ENCODE results near the gene FAM107B. TPM values are rescaled to one million over a fixed set of nuclear protein-coding genes. Genes with fewer than 3 reads are reported as not detected.
A peak's percentile ranks its signal among the peaks of the same experiment; 100 is the strongest.

The FAM107B gene
- total RNA-seq, 1 donor: 30.0 TPM

DNA sequence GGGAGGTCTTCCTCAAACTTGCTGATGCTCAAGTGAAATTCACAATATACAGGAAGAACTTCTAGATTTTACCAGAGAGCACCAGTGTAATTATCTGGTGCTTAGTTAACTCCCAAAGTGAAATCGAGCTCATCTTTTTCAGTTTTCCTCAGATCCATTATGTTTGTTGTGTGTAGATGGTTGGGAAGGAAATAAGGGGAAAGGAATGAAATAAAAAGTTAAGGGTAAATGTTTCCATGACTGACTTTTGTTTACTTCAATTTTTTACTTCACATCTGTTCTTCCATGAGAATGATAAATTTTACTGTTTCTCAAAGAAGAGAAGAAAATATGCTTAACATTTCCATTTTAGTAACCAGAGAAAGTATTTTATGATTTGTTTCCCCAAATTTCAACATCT lies 21.3 kb downstream of the FAM107B start:
- H3K4me2 ChIP-seq (ENCODE audit: insufficient read depth, low read length): no peak overlapping the region
- H3K4me3 ChIP-seq (ENCODE audit: insufficient read depth, low read length): no peak overlapping the region
- no peaks in the 10 kb centered on the region for H3K9me3 ChIP-seq (ENCODE audit: low read depth, low read length)
- H3K79me2 ChIP-seq (ENCODE audit: insufficient read depth, low read length): no peaks in the 10 kb centered on the region
- H3K4me1 ChIP-seq (ENCODE audit: insufficient read depth, low read length): peaks cover 2% of the 10 kb centered on the region
- no peaks in the 10 kb centered on the region for H3K27me3 ChIP-seq (ENCODE audit: insufficient read depth, low read length)
- no peak overlapping the region for H3K27ac ChIP-seq (ENCODE audit: low read depth, low read length)
- H2AFZ ChIP-seq (ENCODE audit: low read length): no peak overlapping the region
- DNase-seq (ENCODE audit: insufficient read length, low spot score, missing footprints): peak; percentile 19
- TF ChIP-seq, protein P1, sequence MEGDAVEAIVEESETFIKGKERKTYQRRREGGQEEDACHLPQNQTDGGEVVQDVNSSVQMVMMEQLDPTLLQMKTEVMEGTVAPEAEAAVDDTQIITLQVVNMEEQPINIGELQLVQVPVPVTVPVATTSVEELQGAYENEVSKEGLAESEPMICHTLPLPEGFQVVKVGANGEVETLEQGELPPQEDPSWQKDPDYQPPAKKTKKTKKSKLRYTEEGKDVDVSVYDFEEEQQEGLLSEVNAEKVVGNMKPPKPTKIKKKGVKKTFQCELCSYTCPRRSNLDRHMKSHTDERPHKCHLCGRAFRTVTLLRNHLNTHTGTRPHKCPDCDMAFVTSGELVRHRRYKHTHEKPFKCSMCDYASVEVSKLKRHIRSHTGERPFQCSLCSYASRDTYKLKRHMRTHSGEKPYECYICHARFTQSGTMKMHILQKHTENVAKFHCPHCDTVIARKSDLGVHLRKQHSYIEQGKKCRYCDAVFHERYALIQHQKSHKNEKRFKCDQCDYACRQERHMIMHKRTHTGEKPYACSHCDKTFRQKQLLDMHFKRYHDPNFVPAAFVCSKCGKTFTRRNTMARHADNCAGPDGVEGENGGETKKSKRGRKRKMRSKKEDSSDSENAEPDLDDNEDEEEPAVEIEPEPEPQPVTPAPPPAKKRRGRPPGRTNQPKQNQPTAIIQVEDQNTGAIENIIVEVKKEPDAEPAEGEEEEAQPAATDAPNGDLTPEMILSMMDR (IDR thresholded peaks at IDR 0.05; ENCODE audit: extremely low read depth, low read depth, low read length): no peak
- no peaks in the 10 kb centered on the region for H3K36me3 ChIP-seq (ENCODE audit: insufficient read depth, low read length)
- no peaks in the 10 kb centered on the region for H4K20me1 ChIP-seq (ENCODE audit: insufficient read depth, low read length)

- Histone ChIP-seq H3K27me3 (ENCODE audit: insufficient read depth, low read length) (peaks cover 5% of the 10 kb centered on the region), H3K4me2 (ENCODE audit: insufficient read depth, low read length) (peak overlapping the region; percentile 16), H3K27ac (ENCODE audit: low read depth, low read length) (no peak overlapping the region), H4K20me1 (ENCODE audit: insufficient read depth, low read length) (no peaks in the 10 kb centered on the region), H3K36me3 (ENCODE audit: insufficient read depth, low read length) (no peaks in the 10 kb centered on the region), H3K4me3 (ENCODE audit: insufficient read depth, low read length) (no peak overlapping the region), H2AFZ (ENCODE audit: low read length) (peak overlapping the region; percentile 53), H3K9me3 (ENCODE audit: low read depth, low read length) (no peaks in the 10 kb centered on the region), H3K4me1 (ENCODE audit: insufficient read depth, low read length) (peaks cover 2% of the 10 kb centered on the region), H3K79me2 (ENCODE audit: insufficient read depth, low read length) (no peaks in the 10 kb centered on the region)
- DNase-seq (ENCODE audit: insufficient read length, low spot score, missing footprints): peak; percentile 71
- TF ChIP-seq, protein P1 (IDR thresholded peaks at IDR 0.05; ENCODE audit: extremely low read depth, low read depth, low read length): no peak
Observed at GRCh38 chr10:14751921-14752320, 22.8 kb downstream of the FAM107B start.

- Histone ChIP-seq H2AFZ (ENCODE audit: low read length) (peak overlapping the region; percentile 53), H3K27me3 (ENCODE audit: insufficient read depth, low read length) (peaks cover 5% of the 10 kb centered on the region), H4K20me1 (ENCODE audit: insufficient read depth, low read length) (no peaks in the 10 kb centered on the region), H3K79me2 (ENCODE audit: insufficient read depth, low read length) (no peaks in the 10 kb centered on the region), H3K27ac (ENCODE audit: low read depth, low read length) (no peak overlapping the region), H3K36me3 (ENCODE audit: insufficient read depth, low read length) (no peaks in the 10 kb centered on the region), H3K4me1 (ENCODE audit: insufficient read depth, low read length) (peaks cover 2% of the 10 kb centered on the region), H3K9me3 (ENCODE audit: low read depth, low read length) (no peaks in the 10 kb centered on the region), H3K4me2 (ENCODE audit: insufficient read depth, low read length) (peak overlapping the region; percentile 16), H3K4me3 (ENCODE audit: insufficient read depth, low read length) (no peak overlapping the region)
- DNase-seq (ENCODE audit: insufficient read length, low spot score, missing footprints): peak; percentile 58
- TF ChIP-seq, protein P1 (IDR thresholded peaks at IDR 0.05; ENCODE audit: extremely low read depth, low read depth, low read length): no peak
Observed at GRCh38 chr10:14751014-14751896, 23.4 kb downstream of the FAM107B start.

DNA sequence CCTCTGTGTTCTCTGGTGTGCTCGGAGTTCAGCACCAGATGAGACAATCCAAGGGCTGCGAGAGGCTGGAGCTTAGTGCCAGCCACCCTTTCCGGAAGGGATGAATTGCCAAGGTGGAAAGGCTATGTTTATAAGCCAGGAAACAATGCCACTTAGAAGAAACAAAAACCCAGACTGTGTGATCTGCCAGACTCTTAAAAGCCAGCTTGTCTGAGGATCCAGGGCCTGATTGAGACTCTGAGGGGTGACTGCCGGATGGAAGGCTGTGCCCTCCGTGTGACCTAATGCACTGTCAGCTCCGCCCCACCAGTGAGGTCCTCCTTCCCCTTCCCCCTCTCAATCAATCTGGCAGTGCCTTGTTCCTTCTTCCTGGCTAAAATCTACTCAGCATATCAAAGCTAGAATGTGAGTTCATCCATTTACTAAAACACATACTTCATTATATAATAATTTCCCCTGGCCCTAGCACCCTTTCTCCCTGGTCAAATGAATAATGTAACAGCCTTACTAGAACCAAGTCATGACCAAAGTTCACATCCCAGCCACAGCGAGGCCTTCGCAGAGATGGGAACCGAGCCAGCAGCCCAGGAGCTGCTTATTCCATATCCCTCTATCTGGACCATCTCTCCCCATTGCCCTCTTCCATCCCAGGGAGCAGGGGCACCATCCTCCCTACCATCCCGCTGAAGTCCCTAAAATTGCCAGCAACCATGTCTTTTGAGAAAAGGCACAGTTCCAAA lies 25.5 kb downstream of the FAM107B start:
- Histone ChIP-seq H3K4me3 (ENCODE audit: insufficient read depth, low read length) (no peak overlapping the region), H2AFZ (ENCODE audit: low read length) (no peak overlapping the region), H4K20me1 (ENCODE audit: insufficient read depth, low read length) (no peaks in the 10 kb centered on the region), H3K79me2 (ENCODE audit: insufficient read depth, low read length) (no peaks in the 10 kb centered on the region), H3K4me1 (ENCODE audit: insufficient read depth, low read length) (peaks cover 2% of the 10 kb centered on the region), H3K36me3 (ENCODE audit: insufficient read depth, low read length) (no peaks in the 10 kb centered on the region), H3K4me2 (ENCODE audit: insufficient read depth, low read length) (no peak overlapping the region), H3K27ac (ENCODE audit: low read depth, low read length) (no peak overlapping the region), H3K27me3 (ENCODE audit: insufficient read depth, low read length) (peaks cover 5% of the 10 kb centered on the region), H3K9me3 (ENCODE audit: low read depth, low read length) (no peaks in the 10 kb centered on the region)
- TF ChIP-seq, protein P1 (IDR thresholded peaks at IDR 0.05; ENCODE audit: extremely low read depth, low read depth, low read length): no peak
- DNase-seq (ENCODE audit: insufficient read length, low spot score, missing footprints): no peak

Data from osteoblast (primary cell).